ENCODE results near the gene ZNF576. TPM values are rescaled to one million over a fixed set of nuclear protein-coding genes. Genes with fewer than 3 reads are reported as not detected.

Gene ZNF576
- total and polyA plus RNA-seq, 2 of the 13 experiments (the other 11 are each of a cell fraction or from before 2014, with no cell fraction given): 7.2 to 9.6 TPM

DNA sequence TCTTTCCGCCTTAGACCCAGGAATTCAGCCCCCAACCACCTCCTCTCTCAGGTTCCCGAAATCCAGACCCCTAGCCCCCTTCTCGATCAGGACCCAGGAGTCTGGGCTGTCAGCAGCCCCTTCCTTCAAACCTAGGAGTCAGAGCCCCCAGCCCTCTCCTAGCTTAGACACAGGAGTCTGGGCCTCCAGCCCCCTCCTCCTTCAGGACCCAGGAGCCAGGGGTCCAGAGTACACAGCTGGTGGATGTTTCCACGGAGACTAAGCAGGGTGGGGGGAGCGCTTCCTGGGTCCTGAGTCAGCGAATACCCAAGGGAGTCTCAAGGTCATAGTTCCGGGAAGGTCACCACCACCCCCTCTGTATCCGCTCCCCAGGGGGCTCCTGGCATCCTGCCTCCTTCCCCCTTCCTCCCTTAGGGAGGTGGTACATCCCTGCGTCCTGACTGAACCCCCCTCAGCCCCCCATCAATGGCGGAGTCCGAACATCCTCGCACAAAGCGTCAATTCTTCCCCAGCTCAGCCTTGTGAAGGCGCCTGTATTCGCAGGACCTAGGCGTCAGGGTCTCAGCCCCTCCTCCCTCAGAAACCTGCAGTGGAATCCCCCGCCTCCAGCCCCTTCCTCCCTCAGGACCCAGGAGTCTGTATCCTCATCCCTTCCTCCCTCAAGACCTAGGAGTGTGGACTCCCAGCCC, 38.6 kb downstream of the ZNF576 start (continued):
- TF ChIP-seq, protein P1, sequence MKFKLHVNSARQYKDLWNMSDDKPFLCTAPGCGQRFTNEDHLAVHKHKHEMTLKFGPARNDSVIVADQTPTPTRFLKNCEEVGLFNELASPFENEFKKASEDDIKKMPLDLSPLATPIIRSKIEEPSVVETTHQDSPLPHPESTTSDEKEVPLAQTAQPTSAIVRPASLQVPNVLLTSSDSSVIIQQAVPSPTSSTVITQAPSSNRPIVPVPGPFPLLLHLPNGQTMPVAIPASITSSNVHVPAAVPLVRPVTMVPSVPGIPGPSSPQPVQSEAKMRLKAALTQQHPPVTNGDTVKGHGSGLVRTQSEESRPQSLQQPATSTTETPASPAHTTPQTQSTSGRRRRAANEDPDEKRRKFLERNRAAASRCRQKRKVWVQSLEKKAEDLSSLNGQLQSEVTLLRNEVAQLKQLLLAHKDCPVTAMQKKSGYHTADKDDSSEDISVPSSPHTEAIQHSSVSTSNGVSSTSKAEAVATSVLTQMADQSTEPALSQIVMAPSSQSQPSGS (CRISPR knock-in tag; IDR thresholded peaks at IDR 0.05): no peak
- TF ChIP-seq ZNF605 (CRISPR knock-in tag; IDR thresholded peaks at IDR 0.05) (peak; percentile 80), CHD2 (IDR thresholded peaks at IDR 0.05; ENCODE audit: low read depth, low read length) (no peak), RELA (CRISPR knock-in tag; IDR thresholded peaks at IDR 0.05) (no peak), EHMT2 (IDR thresholded peaks at IDR 0.05; ENCODE audit: borderline replicate concordance, low read depth, low read length) (no peak), KLF16 (CRISPR knock-in tag; IDR thresholded peaks at IDR 0.05) (peak in 1 of 2 experiments; percentile 16; a peak in 1 of 4 replicates), PCBP1 (IDR thresholded peaks at IDR 0.05; ENCODE audit: borderline replicate concordance, low read depth, low read length) (peak; percentile 29; the same call in 1 of the 2 replicates), ZNF75D (CRISPR knock-in tag; IDR thresholded peaks at IDR 0.05; ENCODE audit: borderline replicate concordance) (no peak), ZNF552 (CRISPR knock-in tag; IDR thresholded peaks at IDR 0.05; ENCODE audit: borderline replicate concordance) (no peak), FOXM1 (CRISPR knock-in tag; IDR thresholded peaks at IDR 0.05) (no peak), ZNF749 (CRISPR knock-in tag; IDR thresholded peaks at IDR 0.05; ENCODE audit: borderline replicate concordance) (no peak), ZNF432 (CRISPR knock-in tag; IDR thresholded peaks at IDR 0.05; ENCODE audit: borderline replicate concordance) (no peak), ZNF282 (IDR thresholded peaks at IDR 0.05; ENCODE audit: partially characterized antibody) (no peak), NKX3-1 (CRISPR knock-in tag; IDR thresholded peaks at IDR 0.05) (no peak), ZMAT3 (CRISPR knock-in tag; conservative IDR thresholded peaks at IDR 0.05) (no peak), PHF5A (CRISPR knock-in tag; IDR thresholded peaks at IDR 0.05; ENCODE audit: low read depth, unreplicated experiment) (no peak), ZNF3 (CRISPR knock-in tag; IDR thresholded peaks at IDR 0.05) (no peak), RARA (CRISPR knock-in tag; IDR thresholded peaks at IDR 0.05) (no peak), ZNF44 (CRISPR knock-in tag; IDR thresholded peaks at IDR 0.05) (no peak), RBAK (CRISPR knock-in tag; IDR thresholded peaks at IDR 0.05) (no peak), NFYB (CRISPR knock-in tag; IDR thresholded peaks at IDR 0.05) (no peak), ZMYM4 (CRISPR knock-in tag; IDR thresholded peaks at IDR 0.05) (0 out of 2 replicates have a peak, but pooled peaks have one; percentile 14)
- TF ChIP-seq, protein P2, sequence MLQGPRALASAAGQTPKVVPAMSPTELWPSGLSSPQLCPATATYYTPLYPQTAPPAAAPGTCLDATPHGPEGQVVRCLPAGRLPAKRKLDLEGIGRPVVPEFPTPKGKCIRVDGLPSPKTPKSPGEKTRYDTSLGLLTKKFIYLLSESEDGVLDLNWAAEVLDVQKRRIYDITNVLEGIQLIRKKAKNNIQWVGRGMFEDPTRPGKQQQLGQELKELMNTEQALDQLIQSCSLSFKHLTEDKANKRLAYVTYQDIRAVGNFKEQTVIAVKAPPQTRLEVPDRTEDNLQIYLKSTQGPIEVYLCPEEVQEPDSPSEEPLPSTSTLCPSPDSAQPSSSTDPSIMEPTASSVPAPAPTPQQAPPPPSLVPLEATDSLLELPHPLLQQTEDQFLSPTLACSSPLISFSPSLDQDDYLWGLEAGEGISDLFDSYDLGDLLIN (CRISPR knock-in tag; IDR thresholded peaks at IDR 0.05; ENCODE audit: borderline replicate concordance): no peak
- TF ChIP-seq, protein P3, sequence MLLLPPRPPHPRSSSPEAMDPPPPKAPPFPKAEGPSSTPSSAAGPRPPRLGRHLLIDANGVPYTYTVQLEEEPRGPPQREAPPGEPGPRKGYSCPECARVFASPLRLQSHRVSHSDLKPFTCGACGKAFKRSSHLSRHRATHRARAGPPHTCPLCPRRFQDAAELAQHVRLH (CRISPR knock-in tag; IDR thresholded peaks at IDR 0.05; ENCODE audit: borderline replicate concordance, low read depth): peak; percentile 81; the same call in 1 of the 2 replicates
- TF ChIP-seq, protein P4, sequence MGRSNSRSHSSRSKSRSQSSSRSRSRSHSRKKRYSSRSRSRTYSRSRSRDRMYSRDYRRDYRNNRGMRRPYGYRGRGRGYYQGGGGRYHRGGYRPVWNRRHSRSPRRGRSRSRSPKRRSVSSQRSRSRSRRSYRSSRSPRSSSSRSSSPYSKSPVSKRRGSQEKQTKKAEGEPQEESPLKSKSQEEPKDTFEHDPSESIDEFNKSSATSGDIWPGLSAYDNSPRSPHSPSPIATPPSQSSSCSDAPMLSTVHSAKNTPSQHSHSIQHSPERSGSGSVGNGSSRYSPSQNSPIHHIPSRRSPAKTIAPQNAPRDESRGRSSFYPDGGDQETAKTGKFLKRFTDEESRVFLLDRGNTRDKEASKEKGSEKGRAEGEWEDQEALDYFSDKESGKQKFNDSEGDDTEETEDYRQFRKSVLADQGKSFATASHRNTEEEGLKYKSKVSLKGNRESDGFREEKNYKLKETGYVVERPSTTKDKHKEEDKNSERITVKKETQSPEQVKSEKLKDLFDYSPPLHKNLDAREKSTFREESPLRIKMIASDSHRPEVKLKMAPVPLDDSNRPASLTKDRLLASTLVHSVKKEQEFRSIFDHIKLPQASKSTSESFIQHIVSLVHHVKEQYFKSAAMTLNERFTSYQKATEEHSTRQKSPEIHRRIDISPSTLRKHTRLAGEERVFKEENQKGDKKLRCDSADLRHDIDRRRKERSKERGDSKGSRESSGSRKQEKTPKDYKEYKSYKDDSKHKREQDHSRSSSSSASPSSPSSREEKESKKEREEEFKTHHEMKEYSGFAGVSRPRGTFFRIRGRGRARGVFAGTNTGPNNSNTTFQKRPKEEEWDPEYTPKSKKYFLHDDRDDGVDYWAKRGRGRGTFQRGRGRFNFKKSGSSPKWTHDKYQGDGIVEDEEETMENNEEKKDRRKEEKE (IDR thresholded peaks at IDR 0.05): no peak
- TF ChIP-seq, protein P5, sequence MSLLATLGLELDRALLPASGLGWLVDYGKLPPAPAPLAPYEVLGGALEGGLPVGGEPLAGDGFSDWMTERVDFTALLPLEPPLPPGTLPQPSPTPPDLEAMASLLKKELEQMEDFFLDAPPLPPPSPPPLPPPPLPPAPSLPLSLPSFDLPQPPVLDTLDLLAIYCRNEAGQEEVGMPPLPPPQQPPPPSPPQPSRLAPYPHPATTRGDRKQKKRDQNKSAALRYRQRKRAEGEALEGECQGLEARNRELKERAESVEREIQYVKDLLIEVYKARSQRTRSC (CRISPR knock-in tag; IDR thresholded peaks at IDR 0.05; ENCODE audit: low read depth): no peak
